MG63 (cell line): ENCODE measurements around the gene PHETA2. TPM values are rescaled to one million over a fixed set of nuclear protein-coding genes. Genes with fewer than 3 reads are reported as not detected.
"Not testable (repeated sequence)": the region's sequence is repeated elsewhere in the genome, so short reads cannot be mapped to it uniquely, and the experiment has no call there.

ENCODE experiments used
- DNase-seq: peaks from one replicate; pipeline ENCODE4 v3.0.0-alpha.2; 2020
- H3K27me3 ChIP-seq: fragments of 250-450 bp; sonication (Bioruptor Pico); 2 replicates; pipeline ENCODE4 v1.5.1; 2020; ENCODE audit warnings: mild to moderate bottlenecking, moderate library complexity
- H3K36me3 ChIP-seq: fragments of 250-450 bp; sonication (Bioruptor Pico); 2 replicates; pipeline ENCODE4 v1.5.1; 2020; ENCODE audit warnings: mild to moderate bottlenecking, moderate library complexity
- H3K4me3 ChIP-seq: fragments of 250-450 bp; sonication (Bioruptor Pico); 2 replicates; pipeline ENCODE4 v1.5.1; 2020; ENCODE audit warnings: mild to moderate bottlenecking, moderate library complexity
- H3K9me3 ChIP-seq: fragments of 250-450 bp; sonication (Bioruptor Pico); 2 replicates; pipeline ENCODE4 v1.5.1; 2020; ENCODE audit warnings: mild to moderate bottlenecking, moderate library complexity
- total RNA-seq: library from RNA; depleted of rRNA; stranded (reverse); fragments of >200 nt; shearing (Covaris generic); gene quantifications from 2 replicates; pipeline ENCODE4 v1.2.3, GENCODE V29; 2014; ENCODE audit warnings: low replicate concordance

Gene PHETA2
- total RNA-seq, 1 experiment from 2014 or later = 0.16 TPM

DNA sequence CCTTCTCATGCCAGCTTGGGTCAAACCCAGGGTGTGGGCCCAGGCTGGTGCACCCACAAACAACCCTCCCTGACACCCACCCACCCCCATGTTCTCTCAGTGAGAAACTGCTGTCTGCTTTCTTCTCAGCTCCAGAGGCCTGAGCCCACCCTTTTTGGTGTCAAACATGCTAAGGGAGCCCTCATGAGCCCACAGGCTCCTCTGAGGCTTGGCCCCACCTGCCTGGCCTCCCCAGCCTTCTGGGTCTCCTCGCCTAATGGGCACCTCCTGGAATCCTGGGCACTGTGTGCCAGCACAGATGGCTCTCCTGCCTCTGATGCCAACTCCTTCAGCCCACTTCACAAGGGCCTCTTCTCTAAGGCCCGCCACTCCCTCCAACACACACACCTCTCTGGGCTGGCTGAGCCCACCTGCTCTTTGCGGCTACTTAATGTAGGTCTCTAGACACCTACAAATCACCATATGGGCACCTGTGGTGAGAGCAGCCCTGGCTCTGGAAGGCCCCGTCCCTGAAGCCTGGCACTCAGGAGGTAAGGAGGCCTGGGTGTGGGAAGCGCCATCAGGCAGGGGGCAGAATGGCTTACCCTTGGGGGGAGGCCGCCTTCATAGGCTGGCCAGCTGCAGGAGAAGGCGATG is 7.8 kb upstream of the PHETA2 start:
- Histone ChIP-seq H3K27me3 (no peaks in the 10 kb centered on the region), H3K4me3 (no peak overlapping the region), H3K9me3 (no peaks in the 10 kb centered on the region), H3K36me3 (no peaks in the 10 kb centered on the region; the same call in 1 of the 2 replicates)
- no peak for DNase-seq

GRCh38 chr22:42066937-42067336 is 7.1 kb upstream of the PHETA2 start:
- H3K27me3 ChIP-seq = no peaks in the 10 kb centered on the region
- no peak overlapping the region for H3K4me3 ChIP-seq
- no peaks in the 10 kb centered on the region for H3K9me3 ChIP-seq
- no peaks in the 10 kb centered on the region; the same call in 1 of the 2 replicates for H3K36me3 ChIP-seq
- DNase-seq = no peak

DNA sequence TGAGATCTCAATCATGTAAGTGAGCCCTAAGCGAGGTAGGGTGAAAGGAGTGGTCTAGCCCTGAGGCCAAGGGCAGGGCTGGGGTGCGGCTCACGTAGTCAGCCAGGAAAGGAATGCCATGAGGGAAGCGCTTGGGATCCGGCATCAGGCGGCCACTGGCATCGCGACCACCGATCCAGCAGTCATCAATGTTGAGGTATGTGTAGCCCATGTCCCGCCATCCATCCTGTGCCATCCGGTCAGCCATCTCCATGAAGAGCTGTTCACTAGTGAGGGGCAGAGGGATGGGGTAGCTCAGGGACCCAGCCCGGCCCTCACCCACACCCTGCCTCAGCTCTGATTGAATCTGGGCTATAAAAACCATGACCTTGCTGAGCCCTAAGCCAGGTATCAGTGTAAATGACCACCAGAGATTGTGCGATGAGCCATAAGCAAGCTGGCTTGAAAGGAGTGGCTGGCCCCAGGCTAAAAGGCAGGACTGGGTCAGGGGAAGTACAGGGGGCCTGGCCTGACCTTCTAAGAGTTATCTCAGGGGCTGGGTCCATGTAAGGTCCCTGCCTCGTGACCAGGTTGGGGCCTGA is 6.3 kb upstream of the PHETA2 start:
- Histone ChIP-seq H3K36me3 (no peaks in the 10 kb centered on the region; the same call in 1 of the 2 replicates), H3K9me3 (no peaks in the 10 kb centered on the region), H3K4me3 (no peak overlapping the region), H3K27me3 (no peaks in the 10 kb centered on the region)
- DNase-seq = no peak

GRCh38 chr22:42068291-42068690 is 5.8 kb upstream of the PHETA2 start:
- DNase-seq = no peak
- Histone ChIP-seq H3K4me3 (no peak overlapping the region), H3K9me3 (no peaks in the 10 kb centered on the region), H3K36me3 (no peaks in the 10 kb centered on the region), H3K27me3 (no peaks in the 10 kb centered on the region)

GRCh38 chr22:42069801-42070516 is 4.1 kb upstream of the PHETA2 start:
- no peaks in the 10 kb centered on the region for H3K9me3 ChIP-seq
- H3K4me3 ChIP-seq = peak overlapping the region; percentile 63
- DNase-seq = no peak
- H3K27me3 ChIP-seq = no peaks in the 10 kb centered on the region
- H3K36me3 ChIP-seq = no peaks in the 10 kb centered on the region

- Histone ChIP-seq H3K36me3 (no peaks in the 10 kb centered on the region), H3K27me3 (no peaks in the 10 kb centered on the region), H3K9me3 (no peaks in the 10 kb centered on the region), H3K4me3 (peak within 1 kb of the TSS; percentile 63)
- DNase-seq = peak; percentile 97
These were observed 3.3 kb upstream of the PHETA2 start, which contains the start of gene NAGA for GRCh38 chr22:42070517-42071422. TSS of gene NAGA (minus strand) at chr22:42070812. CDS start at chr22:42070297, 515 bp downstream.

DNA sequence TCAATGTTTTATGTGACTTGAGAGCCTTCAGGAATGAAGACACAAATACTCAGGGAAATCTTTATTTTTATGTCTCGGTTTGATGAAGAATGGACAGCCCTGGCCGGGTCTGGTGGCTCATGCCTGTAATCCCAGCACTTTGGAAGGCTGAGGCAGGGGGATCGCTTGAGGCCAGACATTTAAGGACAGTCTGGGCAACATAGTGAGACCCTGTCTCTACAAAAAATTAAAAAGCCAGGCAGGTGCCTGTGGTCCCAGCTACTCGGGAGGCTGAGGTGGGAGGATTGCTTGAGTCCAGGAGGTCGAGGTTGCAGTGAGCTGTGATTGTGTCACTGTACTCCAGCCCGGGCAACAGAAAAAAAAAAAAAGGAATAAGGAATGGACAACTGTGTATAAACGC is 2.5 kb upstream of the PHETA2 start:
- H3K36me3 ChIP-seq, H3K27me3 ChIP-seq, DNase-seq, H3K9me3 ChIP-seq: not testable (repeated sequence)
- peak overlapping the region; percentile 63 for H3K4me3 ChIP-seq

GRCh38 chr22:42072606-42073330 is 1.3 kb upstream of the PHETA2 start:
- Histone ChIP-seq H3K36me3 (no peaks in the 10 kb centered on the region), H3K4me3 (no peak overlapping the region), H3K27me3 (no peaks in the 10 kb centered on the region), H3K9me3 (no peaks in the 10 kb centered on the region)
- DNase-seq = no peak

DNA sequence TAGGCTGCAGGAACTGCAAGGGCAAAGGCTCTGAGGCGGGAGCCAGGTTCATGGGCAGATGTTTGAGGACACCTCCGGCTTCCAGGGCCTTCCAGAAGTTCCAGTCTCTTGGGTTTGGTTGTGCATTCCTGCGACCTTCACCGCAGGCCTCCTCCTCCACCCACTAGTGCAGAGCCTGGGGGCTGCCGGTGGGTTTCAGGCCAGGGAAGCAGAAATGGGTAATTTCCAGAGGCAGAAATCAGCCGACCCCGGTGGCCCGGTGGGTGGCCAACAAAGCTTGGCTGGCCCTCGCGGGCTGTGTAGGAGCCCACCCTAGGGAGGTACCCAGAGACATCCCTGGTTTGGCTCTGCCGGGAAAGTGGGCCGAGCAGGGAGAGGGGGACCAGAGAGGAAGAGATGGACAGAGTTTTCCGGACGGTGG is 417 bp upstream of the PHETA2 start:
- no peak for DNase-seq
- Histone ChIP-seq H3K27me3 (no peaks in the 10 kb centered on the region), H3K9me3 (no peaks in the 10 kb centered on the region), H3K36me3 (no peaks in the 10 kb centered on the region), H3K4me3 (no peak overlapping the region)

DNA sequence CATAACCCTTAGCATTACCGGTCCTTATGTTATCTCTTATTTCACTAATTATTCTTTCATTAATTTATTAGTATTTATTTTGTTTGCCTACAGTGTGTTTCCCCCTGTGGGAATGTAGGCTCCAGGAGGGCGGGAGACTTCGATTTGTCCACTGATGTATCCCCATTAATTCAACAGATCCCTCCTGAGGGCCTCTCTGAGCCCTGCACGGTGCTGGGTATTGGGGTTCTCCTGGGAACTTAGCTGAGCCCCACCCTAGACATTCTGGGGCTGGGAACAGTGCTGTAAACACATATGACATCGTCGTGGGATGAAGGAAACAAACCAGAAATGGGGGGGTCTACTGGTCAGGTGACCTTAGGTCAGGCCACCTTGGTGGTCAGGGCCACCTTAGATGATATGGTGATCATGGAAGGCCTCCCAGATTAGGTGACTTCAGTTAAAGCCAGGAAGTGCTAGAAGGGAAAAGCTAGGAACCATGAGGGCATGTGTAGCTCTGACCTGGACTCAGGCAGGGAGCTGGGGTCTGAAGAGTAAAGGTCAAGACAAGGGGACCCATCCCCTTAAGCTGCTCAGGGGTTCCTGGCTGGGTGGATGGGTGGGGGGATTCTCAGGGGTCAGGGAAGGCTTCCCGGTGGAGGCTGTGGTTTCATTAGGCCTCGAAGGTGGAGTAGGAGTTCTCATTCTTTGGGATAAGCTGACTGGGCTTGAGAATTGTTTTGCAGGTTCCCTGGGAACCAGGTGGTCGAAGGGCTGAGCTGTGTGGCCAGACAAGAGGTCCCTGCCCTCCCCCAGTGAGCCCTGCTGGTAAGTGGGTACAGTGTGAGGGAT is 1.0 kb downstream of the PHETA2 start:
- no peaks in the 10 kb centered on the region for H3K27me3 ChIP-seq
- DNase-seq = no peak

DNA sequence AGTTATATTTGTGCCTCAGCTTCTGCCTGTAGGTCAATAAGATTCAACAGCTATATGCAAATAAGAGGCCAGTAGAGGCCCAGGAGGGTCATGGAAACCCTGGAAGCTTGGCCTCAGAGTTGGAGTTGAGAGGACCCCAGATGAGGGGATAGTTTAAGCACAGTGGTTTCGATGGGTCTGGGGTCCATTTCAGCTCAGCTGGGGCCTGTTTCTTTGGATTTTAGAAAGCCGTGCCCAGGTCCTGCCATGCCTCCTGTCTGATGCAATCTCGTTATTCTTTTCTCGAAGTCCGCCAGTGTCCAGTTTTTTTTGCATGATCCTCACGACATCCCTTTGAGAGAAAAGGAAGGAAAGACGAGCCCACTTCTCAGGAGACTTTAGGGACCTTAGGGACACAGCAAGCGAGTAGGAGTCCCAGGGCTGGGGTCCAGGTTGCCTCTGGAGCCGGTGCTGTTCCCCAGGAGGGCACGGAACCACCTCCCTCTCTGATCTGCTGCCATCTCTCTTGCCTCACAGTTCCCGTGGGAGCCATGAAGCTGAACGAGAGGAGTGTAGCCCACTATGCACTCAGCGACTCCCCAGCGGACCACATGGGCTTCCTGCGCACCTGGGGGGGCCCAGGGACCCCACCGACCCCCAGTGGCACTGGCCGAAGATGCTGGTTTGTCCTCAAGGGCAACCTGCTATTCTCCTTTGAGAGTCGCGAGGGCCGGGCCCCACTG is 2.9 kb downstream of the PHETA2 start:
- peaks cover 7% of the 10 kb centered on the region for H3K36me3 ChIP-seq
- DNase-seq = no peak
- no peaks in the 10 kb centered on the region for H3K27me3 ChIP-seq
- H3K4me3 ChIP-seq = no peak overlapping the region
- H3K9me3 ChIP-seq = no peaks in the 10 kb centered on the region

More for the DNA sequence above, 1.0 kb downstream of the PHETA2 start:
- no peak overlapping the region for H3K4me3 ChIP-seq
- no peaks in the 10 kb centered on the region for H3K9me3 ChIP-seq
- H3K36me3 ChIP-seq = no peaks in the 10 kb centered on the region

DNA sequence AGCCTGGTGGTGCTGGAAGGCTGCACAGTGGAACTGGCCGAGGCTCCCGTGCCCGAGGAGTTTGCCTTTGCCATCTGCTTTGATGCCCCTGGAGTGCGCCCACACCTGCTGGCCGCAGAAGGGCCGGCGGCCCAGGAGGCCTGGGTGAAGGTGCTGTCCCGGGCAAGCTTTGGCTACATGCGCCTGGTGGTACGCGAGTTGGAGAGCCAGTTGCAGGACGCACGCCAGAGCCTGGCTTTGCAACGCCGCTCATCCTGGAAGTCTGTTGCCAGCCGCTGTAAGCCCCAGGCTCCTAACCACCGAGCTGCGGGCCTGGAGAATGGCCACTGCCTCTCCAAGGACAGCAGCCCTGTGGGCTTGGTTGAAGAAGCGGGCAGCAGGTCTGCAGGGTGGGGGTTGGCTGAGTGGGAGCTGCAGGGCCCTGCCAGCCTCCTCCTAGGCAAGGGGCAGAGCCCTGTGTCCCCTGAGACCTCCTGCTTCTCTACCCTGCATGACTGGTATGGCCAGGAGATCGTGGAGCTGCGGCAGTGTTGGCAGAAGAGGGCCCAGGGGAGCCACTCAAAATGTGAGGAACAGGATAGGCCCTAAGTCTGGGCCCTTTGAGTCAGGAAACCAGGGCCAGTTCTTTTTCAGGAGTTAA is 3.6 kb downstream of the PHETA2 start:
- DNase-seq = no peak
- Histone ChIP-seq H3K27me3 (no peaks in the 10 kb centered on the region), H3K36me3 (peaks cover 11% of the 10 kb centered on the region), H3K4me3 (no peak overlapping the region), H3K9me3 (no peaks in the 10 kb centered on the region)

DNA sequence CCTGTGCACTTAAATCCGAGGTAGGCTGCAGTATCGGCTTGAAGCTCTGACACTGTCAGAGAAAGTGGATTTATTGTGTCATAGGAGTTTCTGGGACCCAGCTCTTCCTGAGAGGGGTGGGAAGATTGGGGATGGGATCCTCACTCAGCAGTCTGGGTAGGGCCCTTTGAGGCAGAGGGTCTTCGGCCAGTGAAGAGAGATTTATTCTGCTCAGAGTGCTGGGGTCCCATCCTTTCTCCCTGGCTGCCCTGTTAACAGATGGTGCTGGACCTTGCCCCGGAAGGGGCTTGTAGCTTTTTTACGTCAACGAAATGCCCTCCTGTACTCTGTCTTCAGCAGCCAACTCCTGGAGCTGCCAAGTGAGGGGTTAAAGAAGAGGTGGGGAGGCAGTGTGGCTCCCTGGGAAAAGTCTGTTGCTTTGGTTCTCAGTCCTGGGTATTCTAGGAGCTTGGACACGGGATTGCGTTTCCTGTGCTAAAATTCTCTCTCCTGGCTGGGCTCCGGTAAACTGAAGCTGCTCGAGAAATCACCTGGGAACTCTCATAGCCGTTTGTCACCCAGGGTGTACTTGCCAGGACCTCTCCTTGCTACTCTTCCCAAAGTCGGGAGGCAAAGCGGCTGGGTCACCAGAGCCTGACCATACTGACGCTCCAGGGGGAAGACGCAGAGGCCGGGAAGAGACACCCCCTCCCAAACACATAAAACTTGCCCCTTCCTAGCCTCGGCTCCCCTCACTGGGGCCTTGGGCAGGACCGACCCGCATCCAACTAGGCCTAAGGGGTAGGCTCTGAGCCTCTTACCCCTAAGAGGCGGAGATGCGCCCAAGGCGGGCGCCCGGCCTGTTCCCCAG is 4.6 kb downstream of the PHETA2 start:
- no peaks in the 10 kb centered on the region for H3K9me3 ChIP-seq
- DNase-seq = no peak
- peak overlapping the region; percentile 74 for H3K4me3 ChIP-seq
- peaks cover 18% of the 10 kb centered on the region for H3K36me3 ChIP-seq
- H3K27me3 ChIP-seq = no peaks in the 10 kb centered on the region
